GM19438 (cell line): Measurements from ENCODE around the gene YPEL2.
A peak's percentile ranks its signal among the peaks of the same experiment; 100 is the strongest.

ENCODE experiments used
- ATAC-seq: cut with Tn5 transposase; IDR thresholded peaks from one replicate; pipeline ENCODE4 v1.9.1; 2021; ENCODE audit warnings: low read depth; ENCODE audit not compliant: unreplicated experiment

YPEL2 gene

DNA sequence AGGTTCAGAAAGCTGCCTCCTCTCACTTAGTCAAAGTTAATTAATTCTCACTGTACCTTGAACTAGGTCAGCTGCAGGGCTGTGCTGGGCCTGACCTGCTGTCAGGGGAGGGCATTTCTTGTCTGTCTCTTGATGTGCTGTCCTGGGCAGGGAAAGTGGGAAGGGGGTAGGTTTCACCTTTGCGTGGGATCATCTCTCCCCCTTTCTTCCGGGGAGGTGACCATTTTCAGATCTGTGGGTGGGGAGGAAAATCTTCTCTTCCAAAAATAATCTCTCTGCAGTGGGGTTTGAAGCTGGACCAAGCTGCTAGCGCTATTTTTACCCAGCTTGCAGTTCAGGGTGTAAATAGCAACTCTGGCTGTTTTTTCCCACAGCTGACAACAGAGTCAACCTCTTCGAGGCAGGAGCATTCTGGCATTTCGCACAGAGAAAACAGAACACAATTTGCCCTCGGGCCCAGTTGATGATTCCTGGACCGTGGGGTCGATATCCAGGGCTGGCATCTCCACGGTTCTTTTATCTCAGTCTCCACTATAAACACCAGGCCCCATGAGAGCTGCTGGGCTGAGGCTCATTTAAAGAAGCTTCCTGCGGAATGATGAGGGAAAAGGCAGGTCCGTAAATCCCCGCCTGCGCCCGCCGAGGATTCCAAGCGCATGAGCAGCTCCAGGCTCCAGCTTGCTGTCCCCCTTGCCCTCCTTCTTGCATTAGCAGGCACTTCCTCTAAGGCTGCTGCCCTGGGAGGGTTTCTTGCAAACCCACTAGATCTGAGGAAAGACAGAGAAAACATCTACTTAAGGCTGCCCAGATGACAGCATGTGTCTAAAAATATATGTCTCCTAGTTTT is 93.9 kb downstream of the YPEL2 start:
- ATAC-seq, result no peak

DNA sequence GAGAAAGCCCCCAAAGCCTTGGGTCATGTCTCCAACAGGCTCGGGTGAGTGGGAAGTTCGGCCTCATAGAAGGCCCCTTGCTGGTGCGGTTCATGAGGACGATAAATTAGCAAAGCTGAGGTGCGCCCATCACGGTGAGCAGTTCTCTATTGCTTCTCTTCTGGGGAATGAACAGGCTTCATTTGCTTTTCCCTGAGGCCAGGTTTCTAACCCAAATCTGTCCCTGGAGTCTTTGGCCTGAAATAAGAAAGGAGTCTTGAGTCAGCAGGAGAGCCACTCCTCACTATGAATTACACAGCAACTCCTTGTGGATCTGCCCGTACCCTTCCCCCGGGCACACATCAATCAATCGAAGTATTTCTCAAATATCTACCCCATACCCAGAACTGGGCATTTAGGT is 94.6 kb downstream of the YPEL2 start:
- no peak for ATAC-seq

DNA sequence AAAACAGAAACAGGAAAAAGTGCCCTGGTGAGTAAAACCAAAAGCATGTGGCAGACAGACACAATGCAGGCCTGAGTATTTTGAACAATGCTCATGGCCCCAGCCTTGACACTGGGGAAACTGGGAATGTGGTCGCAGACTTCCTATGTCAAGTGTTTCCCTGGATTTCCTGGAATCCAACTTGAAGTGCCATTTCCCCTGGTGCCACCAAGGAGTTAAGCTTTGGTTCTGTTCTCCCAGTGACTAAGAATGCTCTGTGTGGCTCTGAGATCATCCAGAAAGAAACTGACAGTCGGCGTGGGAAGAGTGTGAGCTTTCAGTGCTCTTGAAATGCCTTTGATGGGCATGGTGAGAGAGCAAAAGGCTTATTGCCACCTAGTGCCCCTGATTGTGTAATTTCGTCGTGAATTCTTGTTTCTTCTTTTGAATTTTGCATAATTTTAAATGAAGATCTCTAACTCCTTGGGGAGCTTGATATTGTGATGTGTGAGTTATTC is 96.0 kb downstream of the YPEL2 start:
- ATAC-seq, result no peak

DNA sequence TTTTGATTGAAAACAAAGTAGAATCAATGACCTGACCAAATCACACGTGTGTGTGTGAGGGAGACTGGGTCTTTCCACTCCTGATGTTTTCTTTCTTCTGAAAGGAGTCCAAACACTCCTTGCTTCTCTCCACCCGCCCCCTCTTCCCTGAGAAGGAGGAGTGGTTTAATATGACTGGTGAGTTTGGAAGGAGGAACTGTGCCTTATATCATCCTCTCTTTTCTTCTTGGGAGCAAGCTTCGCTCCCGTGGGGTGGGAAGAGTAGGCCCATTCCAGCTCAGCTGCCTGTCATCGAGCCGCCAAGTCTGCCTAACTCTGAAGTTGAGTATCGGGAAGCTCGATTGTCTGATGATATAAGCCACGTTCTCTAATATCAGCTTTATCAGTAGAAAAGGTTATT is 96.5 kb downstream of the YPEL2 start:
- ATAC-seq, result no peak

DNA sequence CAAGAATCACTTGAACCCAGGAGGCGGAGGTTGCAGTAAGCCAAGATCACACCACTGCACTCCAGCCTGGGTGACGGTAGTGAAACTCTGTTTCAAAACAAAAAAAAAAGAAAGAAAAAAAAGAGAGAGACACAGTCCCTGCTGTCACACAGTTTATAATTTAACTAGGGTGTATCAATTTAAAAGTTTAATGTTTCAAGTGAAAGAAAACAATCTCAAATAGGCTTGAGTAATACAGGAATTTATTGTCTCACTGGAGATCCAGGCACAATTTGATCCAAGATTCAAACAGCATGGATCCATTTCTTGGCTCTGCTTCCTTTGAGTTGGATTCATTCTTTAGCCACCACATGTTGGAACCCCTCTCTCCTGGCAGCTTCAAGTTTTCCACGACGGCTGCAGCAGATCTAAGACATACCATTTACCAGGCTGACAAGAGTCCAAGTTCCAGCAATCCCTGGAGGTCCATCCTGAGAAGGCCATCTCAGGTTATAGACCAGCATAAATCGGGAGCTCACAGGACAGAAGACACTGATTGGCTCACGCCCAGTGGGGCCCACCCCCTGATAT is 97.5 kb downstream of the YPEL2 start:
- ATAC-seq, result no peak

DNA sequence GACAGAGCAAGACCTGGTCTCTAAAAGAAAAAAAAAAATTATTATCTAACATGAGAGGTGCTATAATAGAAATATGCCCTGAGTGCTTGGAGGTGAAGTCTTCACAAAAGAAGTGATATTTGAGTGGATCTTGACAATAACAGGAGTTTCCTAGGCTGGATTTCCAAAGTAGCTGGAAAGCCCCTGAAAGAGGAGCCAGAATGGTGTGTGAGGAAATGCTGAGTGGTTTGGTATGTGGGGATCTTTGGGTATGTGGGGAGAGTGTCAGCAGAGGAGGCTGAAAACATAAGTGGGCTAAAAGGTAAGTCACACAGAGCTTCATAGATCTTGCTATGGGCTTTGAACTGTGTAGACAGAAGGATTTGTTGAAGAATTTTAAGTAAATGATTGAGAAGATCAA is 100.1 kb downstream of the YPEL2 start:
- no peak for ATAC-seq

DNA sequence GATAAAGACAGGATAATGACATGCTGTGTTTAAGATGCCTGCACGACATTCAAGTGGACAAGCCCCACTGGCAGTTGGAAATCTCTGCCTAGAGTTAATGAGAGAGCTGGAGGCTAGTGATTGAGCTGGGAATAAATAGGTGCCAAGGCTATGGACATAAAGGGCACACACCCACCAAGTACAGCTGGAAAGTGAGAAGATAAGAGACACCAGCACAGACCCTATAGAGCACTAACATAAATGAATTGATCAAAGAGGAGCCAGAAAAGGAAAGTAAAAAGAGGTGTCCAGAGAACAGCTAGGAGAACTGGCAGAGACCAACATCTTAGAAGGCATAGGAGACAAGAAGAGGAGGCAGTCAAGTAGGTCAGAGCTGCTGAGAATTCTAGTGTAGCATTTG is 101.2 kb downstream of the YPEL2 start:
- no peak for ATAC-seq

DNA sequence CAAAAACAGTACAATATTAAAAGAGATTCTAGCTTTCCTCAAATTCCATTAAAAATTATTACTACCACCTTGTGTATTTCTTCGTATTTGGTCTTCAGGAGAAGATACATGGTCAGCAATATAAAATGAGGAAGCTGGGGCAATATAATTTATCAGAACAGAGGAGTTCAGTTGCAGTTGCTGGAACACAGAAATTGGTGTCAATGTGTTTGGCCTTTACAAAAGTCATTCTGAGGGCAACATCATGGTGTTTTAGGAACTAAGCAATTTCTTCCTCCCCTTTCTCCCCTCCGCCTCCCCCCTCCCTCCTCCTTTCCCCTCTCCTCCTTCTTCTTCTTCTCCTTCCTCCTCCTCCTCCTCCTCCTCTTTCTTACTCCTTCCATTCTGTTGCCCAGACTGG is 102.1 kb downstream of the YPEL2 start:
- ATAC-seq, result no peak

DNA sequence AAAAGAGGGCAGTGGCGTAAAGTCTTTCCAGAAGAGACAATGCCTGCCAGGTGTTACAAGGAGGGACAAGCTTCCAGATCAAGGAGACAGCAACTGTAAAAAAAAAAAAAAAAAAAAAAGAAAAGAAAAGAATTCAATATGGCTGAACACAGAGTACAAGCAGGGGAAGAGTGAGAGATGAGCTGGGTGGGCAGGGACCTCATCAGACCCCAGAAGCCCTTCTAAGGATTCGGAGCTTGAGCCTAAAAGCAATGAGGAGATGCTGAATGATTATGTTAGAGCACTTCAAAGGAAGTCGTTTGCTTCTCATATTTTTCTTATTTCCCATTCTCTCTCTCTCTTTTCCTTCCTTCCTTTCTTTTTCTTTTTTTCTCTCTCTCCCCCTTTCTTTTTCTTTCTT is 103.0 kb downstream of the YPEL2 start:
- no peak for ATAC-seq

DNA sequence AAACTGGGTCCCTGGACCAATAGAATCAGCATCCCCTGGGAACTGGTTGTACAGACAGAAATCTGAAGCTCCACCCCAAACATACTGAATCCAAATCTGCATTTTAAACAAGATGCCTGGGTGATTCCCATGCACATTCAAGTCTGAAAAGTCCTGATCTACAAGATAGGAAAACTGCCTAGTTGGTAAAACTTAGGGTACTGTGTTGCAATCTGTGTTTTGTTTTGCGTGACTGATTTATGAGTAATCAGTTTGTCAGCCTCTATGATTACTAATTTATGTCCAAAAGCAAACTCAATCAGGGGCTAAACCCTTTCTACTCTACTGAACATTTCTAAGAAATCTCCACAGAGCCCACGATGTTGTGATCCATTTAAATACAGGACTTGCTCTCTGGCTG is 103.8 kb downstream of the YPEL2 start:
- ATAC-seq, result no peak

DNA sequence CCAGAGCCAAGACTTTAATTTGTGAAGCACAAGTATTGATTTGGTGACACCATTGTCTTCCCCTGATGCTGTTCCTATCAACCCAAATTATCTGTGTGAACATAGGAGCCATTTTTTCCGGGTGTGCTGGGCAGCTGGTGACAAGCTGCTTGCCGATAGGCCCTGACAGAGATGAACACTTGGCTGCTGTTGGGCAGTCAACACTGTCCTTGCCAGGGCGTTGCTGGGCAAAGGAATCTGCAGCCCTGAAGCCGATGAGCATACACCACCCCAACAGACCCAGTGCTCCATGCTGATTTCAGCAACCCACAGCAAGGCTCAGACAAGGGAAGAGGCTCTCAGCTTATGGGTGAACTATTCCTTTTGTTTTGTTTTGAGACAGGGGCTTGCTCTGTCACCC is 105.4 kb downstream of the YPEL2 start:
- no peak for ATAC-seq

DNA sequence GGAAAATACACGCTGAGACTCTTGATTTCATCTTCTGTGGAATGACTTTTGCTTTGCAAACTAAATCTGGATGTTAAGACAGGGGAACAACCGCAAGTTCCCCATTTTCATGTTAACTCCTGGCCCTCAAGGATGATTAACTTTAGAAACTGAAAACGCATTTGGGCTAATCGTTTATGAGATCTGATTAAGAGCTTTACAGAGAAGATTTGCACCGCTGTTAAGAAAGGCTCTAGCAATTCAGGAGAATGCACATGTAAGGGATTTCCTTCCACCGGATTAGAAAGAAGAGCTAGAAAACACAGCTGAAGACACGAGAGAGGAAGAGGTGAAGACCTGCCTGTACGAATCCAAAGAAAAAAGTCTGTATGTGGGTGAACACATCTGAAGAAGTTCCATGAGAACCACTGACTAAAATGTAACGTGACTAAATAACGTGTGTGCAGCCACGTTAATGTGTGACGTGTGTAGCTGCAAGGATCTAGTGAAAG is 106.4 kb downstream of the YPEL2 start:
- ATAC-seq, result no peak

DNA sequence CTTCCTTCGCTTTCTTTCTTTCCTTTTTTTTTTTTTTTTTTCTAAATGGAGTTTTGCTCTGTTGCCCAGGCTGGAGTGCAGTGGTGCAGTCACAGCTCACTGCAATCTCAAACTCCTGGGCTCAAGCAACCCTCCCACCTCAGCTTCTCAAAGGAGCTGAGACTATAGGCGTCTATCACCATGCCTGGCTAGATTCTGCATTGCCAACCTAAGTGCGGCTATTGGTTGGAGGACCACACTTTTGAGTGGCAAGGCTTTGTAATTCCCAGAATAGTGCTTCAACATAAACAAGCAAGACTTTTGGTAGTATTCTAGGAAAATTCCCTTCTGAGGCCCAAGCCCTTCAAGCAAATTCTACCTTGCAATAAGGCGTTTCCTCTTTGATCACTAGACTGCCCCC is 107.8 kb downstream of the YPEL2 start:
- ATAC-seq, result no peak

DNA sequence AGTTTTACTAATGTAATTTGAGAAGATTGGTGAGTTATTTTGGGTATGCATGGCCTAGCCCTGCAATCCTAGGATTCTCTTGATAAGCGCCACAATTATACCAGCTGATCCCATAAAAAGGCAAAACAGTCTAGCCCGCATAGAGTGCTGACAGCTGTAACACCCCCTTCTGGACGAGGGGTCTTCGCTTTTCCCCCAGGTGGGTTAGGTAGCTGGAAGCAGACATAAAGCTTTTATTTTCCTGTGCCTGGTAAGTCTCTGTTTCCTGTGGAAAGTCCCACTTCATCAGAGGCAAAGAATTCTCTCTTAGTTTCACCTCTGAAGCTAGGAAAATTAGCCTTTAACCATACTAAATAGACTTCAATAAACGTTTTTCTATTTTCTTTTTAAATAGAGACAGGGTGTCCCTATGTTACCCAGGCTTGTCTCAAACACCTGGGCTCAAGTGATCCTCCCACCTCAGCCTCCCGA is 108.3 kb downstream of the YPEL2 start:
- ATAC-seq, result no peak

DNA sequence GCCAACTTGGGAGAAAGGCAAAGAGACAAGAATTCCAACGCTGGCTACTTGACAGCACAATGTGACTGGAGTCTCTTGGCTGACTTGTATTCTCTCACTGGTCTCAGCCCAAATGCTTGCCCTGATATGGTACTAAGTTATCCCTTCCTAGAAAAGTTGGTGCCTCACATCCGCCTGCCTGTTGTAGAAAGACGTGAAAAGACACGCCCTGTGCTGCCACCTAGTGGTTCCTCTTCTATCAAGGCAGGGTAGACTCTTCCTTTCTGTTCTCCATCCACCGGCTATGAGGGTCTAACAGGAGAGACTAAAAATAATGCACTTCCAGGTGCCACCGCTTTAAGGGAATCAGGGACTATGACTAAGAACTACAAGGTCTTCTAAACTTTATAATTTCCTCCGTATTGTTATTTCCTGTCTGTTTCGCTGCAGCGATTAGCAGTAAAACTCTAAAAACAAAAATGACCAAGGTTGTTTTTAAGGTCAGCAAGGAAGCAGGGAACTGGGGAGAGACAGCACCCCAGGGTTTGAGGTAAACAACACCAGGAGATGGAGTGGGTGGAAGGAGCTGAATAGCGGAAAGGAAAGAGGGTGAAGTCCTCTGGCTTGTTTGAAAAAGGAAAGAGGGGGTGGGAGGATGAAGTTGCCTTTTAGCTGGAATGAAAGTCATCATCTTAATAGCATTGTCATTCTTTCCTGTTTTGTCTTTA is 109.5 kb downstream of the YPEL2 start:
- ATAC-seq, result peak; percentile 80

DNA sequence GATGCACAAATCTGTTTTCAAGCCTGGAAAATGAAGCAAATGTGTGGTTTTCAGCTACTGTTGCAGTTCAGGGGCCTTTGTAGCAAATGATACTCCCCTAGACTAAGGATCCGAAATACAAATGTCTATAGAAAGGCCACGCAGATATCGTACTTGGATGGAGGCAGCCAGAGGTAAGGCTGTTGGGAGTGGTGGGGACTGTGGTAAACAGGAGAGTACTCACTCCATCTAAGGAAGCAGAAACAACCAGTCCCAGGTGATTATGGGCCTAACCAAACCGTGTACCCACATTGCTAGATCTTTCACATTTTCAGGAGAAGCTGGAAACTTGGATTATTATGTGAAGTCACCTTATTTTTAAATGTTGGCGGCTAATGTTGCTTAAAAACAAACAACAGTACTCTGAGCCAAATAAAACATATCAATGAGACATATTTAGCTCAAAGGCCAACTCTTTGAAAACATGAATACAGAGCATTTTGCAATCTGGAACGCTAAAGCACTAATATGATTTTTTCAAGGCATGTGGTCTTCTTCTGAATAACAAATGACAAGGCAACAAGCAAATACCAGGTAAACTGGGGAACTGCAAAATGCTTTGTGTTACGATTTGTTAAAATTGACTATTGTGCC is 110.1 kb downstream of the YPEL2 start:
- ATAC-seq, result no peak

DNA sequence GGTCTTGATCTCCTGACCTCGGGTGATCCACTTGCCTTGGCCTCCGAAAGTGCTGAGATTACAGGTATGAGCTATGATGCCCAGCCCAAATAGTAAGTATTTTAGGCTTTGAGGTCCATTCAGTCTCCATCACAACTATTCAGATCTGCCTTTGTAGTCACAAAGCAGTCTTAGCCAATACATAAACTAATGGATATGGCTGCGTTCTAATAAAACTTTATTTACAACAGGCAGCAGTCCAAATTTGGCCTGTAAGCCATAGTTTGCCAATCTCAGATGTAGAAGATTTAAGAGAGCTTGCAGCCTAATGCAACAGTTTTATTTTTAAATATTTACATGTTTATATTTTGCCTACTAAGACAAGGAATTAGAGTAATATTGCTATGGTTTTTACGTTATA is 111.7 kb downstream of the YPEL2 start:
- no peak for ATAC-seq
